Body of pancreas (tissue), 4 donors: ENCODE data around the gene MAP3K4. TPM values are rescaled to one million over a fixed set of nuclear protein-coding genes. Genes with fewer than 3 reads are reported as not detected.

Experiments used
- ATAC-seq: fragments of 150-250 bp; one replicate; pipeline ENCODE4 v1.9.1; 2016
- DNase-seq, 4 donors: peaks; one replicate each; pipeline ENCODE4 v3.0.0-alpha.2; 2019
- H3K27ac ChIP-seq, 4 donors: fragments of 200-600 bp; sonication (generic); 1 replicate in 3 of 4; 2 replicates in 1 of 4; pipeline versions ENCODE4 v1.5.1 to v1.6.1; 2016 to 2019; ENCODE audit warnings: mild to moderate bottlenecking in 1 of 4, mixed read lengths in 1 of 4, moderate library complexity in 1 of 4
- H3K27me3 ChIP-seq, 2 donors: fragments of 200-600 bp; sonication (generic); one replicate each; pipeline ENCODE4 v1.6.0; 2016; ENCODE audit warnings: mild to moderate bottlenecking in 1 of 2
- H3K36me3 ChIP-seq, 2 donors: fragments of 200-600 bp; sonication (generic); replicated peaks in 1 of 2; 2 replicates each; pipeline ENCODE4 v1.5.1; 2016; ENCODE audit warnings: low read depth in 2 of 2; ENCODE audit not compliant: insufficient read depth in 1 of 2
- H3K4me1 ChIP-seq: fragments of 200-600 bp; sonication (generic); one replicate; pipeline ENCODE4 v1.6.0; 2016
- H3K4me3 ChIP-seq, 2 donors: fragments of 200-600 bp; sonication (generic); 1 replicate in 1 of 2; 2 replicates in 1 of 2; pipeline ENCODE4 v1.5.1; 2016 to 2019
- H3K9me3 ChIP-seq, 3 donors: fragments of 200-600 bp; sonication (generic); 1 replicate in 2 of 3; 2 replicates in 1 of 3; pipeline ENCODE4 v1.5.1; 2016
- CTCF ChIP-seq, 7 experiments: fragments of 450-650 bp in 4 of 7; fragments of 200-600 bp in 3 of 7; sonication (generic) in 3 of 7; IDR thresholded peaks; one replicate each; pipeline ENCODE4 v1.5.1; 2016 to 2019; ENCODE audit warnings: antibody characterized with exemption in 7 of 7
- POLR2A ChIP-seq, 3 donors: fragments of 450-650 bp; IDR thresholded peaks; one replicate each; pipeline ENCODE4 v1.6.1; 2016; ENCODE audit warnings: antibody characterized with exemption in 3 of 3, mild to moderate bottlenecking in 2 of 3
- WGBS, 2 donors: methylation state at CpG; one replicate each; pipeline ENCODE4 v1.1.5; 2017; 5-methylcytosine and 5-hydroxymethylcytosine counted together
- intact Hi-C: fragments of 100-400 bp; cut with DNase I; formaldehyde crosslinking; loops from one replicate; pipeline ENCODE4 v1.15.1; 2023
- total RNA-seq, 2 donors: library from RNA; depleted of rRNA; stranded (reverse); fragments of >200 nt; gene quantifications; one replicate each; pipeline ENCODE4 v1.1.0, GENCODE V29; 2016

MAP3K4 gene
- total RNA-seq, 2 donors from 2014 or later = 20.1 to 31.4 TPM

GRCh38 chr6:161021998-161022743, 30.6 kb downstream of the MAP3K4 start:
- no peaks in the 10 kb centered on the region for H3K27me3 ChIP-seq
- ATAC-seq (no peak), DNase-seq (no peak)
- H3K36me3 ChIP-seq = no peaks in the 10 kb centered on the region
- no peak overlapping the region for H3K27ac ChIP-seq
- H3K9me3 ChIP-seq = no peaks in the 10 kb centered on the region
- peaks cover 11% of the 10 kb centered on the region for H3K4me1 ChIP-seq
- intact Hi-C loops = no loop called here
- TF ChIP-seq CTCF (IDR thresholded peaks at IDR 0.05) = no peak
- no peak for TF ChIP-seq POLR2A (IDR thresholded peaks at IDR 0.05)
- 88 to 89% methylated on average over 8 of the region's 8 CpGs for WGBS, 2 donors
- no peak overlapping the region for H3K4me3 ChIP-seq

GRCh38 chr6:161023316-161023715, 31.7 kb downstream of the MAP3K4 start:
- H3K4me1 ChIP-seq = no peaks in the 10 kb centered on the region
- no peak overlapping the region for H3K27ac ChIP-seq
- H3K9me3 ChIP-seq = no peaks in the 10 kb centered on the region
- H3K27me3 ChIP-seq = no peaks in the 10 kb centered on the region
- H3K4me3 ChIP-seq = no peak overlapping the region
- 90% methylated on average over 2 of the region's 2 CpGs for WGBS, 2 donors
- TF ChIP-seq CTCF (IDR thresholded peaks at IDR 0.05) (no peak), POLR2A (IDR thresholded peaks at IDR 0.05) (no peak)
- H3K36me3 ChIP-seq = no peaks in the 10 kb centered on the region
- no peak for ATAC-seq
- intact Hi-C loops = no loop called here
- DNase-seq = no peak

DNA sequence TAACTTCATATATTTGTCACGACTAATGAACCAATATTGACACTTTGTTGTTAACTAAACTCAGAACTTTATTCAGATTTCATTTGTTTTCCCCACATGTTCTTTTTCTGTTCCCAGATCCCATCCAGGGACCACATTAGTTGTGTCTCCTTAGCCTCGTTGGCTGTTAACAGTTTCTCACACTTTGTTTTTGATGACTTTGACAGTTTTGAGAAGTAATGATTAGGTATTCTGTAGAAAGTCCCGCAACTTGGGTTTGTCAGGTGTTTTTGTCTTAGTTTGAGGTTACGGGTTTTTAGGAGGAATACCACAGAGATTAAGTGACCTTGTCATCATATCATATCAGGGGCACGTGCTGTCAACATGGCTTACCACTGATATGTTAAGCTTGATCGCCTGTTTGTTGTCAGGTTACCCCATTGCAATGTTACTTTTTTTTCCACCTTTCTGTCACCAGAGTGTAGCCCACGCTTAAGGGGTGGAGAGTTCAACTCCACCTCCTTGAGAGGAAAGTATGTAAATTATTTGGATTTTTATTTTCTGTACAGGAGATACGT, 32.9 kb downstream of the MAP3K4 start:
- H3K4me1 ChIP-seq = no peaks in the 10 kb centered on the region
- intact Hi-C loops = no loop called here
- H3K27ac ChIP-seq = no peak overlapping the region
- WGBS, 2 donors = 73 to 75% methylated on average over 8 of the region's 8 CpGs
- DNase-seq (no peak), ATAC-seq (no peak)
- no peaks in the 10 kb centered on the region for H3K9me3 ChIP-seq
- no peaks in the 10 kb centered on the region for H3K27me3 ChIP-seq
- H3K4me3 ChIP-seq = no peak overlapping the region
- no peaks in the 10 kb centered on the region for H3K36me3 ChIP-seq
- TF ChIP-seq CTCF (IDR thresholded peaks at IDR 0.05) = no peak
- TF ChIP-seq POLR2A (IDR thresholded peaks at IDR 0.05) = no peak

GRCh38 chr6:161027385-161027784, 35.8 kb downstream of the MAP3K4 start:
- H3K4me3 ChIP-seq = no peak overlapping the region
- no peaks in the 10 kb centered on the region for H3K27me3 ChIP-seq
- ATAC-seq (no peak), DNase-seq (no peak)
- TF ChIP-seq CTCF (IDR thresholded peaks at IDR 0.05) (no peak), POLR2A (IDR thresholded peaks at IDR 0.05) (no peak)
- H3K4me1 ChIP-seq = no peaks in the 10 kb centered on the region
- no peaks in the 10 kb centered on the region for H3K9me3 ChIP-seq
- H3K27ac ChIP-seq = no peak overlapping the region
- intact Hi-C loops = no loop called here
- no peaks in the 10 kb centered on the region for H3K36me3 ChIP-seq
- WGBS, 2 donors = 74 to 81% methylated on average over 3 of the region's 3 CpGs
